Measurements from ENCODE around the gene LONP2.
"Not testable (repeated sequence)": the region's sequence is repeated elsewhere in the genome, so short reads cannot be mapped to it uniquely, and the experiment has no call there.

Gene LONP2

DNA sequence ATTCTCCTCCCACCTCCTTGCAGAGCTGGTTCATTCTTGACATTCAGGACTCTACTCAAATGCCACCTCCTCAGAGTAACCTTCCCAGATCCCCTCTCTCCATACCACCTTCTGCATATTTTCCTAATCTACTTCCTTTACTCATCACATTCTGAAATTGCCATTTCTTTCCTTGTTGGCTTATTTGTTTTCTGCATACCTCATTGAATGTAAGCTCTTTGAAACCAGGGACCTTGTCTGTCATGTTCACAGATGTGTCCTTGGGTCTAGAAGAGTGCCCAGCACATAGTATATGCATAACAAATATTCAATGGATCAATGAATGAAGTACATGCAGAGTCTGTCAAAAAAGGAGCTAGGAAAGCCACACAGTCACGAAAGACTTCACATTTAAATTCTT is 7.8 kb upstream of the LONP2 start:
- no peak for DNase-seq (ENCODE audit: low read depth)

DNA sequence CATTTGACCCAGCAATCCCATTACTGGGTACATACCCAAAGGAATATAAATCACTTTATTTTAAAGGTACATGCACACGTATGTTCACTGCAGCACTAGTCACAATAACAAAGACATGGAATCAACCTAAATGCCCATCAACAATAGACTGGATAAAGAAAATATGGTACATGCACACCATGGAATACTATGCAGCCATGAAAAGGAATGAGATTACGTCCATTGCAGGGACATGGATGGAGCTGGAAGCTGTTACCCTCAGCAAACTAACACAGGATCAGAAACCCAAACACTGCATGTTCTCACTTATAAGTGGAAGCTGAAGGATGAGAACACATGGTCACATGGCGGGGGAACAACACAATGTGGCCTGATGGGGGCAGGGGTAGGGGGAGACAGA is 4.0 kb upstream of the LONP2 start:
- not testable (repeated sequence) for DNase-seq (ENCODE audit: low read depth)

DNA sequence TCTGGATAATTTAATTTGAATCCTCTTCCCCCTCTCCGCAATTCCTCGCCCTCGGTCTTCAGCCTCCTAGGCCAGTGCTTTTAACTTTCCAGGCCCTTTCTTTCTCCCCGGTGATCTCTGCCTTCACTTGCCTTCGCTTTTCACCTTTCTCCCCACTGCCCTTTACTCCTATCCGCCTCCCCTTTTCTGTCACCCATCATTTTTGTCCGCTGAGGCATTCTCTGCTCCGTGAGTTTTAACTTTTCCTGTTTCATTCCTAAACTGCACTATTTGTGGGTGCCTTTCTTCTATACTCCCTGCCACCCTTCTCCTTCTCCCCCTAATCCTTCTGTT is 729 bp downstream of the LONP2 start:
- peak; percentile 6 for DNase-seq (ENCODE audit: low read depth)

- no peak for DNase-seq (ENCODE audit: low read depth)
Measured at GRCh38 chr16:48246066-48246465, 2.0 kb downstream of the LONP2 start.

GRCh38 chr16:48247311-48247710 is 3.2 kb downstream of the LONP2 start, which contains the start of gene ABCC11:
Gene ABCC11 (minus strand): TSS chr16:48247539. CDS start chr16:48231921, 15,618 bp downstream.
- no peak for DNase-seq (ENCODE audit: low read depth)

DNA sequence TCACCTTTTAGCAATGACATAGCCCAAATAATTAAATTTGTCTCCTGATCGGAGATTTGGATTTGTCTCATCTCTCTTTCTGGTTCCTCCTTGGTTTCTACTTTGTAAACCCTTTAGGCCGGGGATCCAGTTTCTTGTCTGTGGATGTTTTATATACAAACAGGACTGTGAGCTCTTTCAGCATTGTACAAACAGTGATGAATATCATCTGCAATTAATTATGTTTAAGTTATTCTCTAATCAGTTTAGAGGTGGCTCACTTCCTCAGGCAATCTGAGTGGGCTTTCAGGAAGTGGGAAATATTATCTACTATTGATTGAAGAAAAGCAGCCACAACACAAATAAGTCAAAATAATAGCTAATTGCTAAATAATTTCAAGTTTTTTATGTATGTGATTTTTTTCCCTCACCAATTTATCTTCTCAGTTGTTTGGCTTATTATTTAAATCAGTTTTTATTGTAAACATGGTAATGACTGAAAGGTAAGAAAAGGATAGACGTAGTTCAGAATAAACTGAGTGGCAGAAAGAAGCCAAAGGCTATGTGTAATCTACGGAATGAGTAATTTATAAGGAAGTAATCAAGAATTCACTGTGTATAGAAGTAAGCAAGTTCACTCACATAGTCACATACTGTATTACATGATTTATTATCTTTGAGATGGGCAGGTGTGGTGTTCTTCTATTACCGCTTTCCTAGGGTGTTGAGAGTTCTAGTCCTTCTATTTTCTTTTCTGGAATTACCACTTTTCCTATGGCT is 6.6 kb downstream of the LONP2 start:
- DNase-seq (ENCODE audit: low read depth), result no peak

- DNase-seq (ENCODE audit: low read depth), result no peak
Measured at GRCh38 chr16:48252013-48252412, 7.9 kb downstream of the LONP2 start.

- DNase-seq (ENCODE audit: low read depth), result no peak
Measured at GRCh38 chr16:48256579-48257177, 12.6 kb downstream of the LONP2 start.

DNA sequence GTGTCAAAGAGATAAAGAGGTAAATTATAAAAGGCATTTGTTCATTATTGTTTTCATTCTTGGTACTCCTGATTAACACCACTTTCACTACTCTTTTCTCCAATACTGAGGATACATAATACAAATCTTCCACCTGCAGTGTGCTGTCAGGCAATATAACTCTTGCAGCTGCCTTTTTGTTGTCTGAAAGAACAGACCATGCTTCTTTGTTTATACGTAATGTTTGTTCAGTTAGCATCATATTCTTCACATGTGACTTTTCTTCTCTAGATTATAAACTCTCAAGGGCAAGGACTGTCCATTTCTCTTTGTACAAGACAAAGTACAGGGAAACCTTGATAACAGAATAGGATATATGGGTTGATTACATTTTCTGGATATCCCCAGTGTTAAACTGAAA is 17.5 kb downstream of the LONP2 start:
- DNase-seq (ENCODE audit: low read depth), result no peak

- no peak for DNase-seq (ENCODE audit: low read depth)
Measured at GRCh38 chr16:48262631-48263030, 18.5 kb downstream of the LONP2 start.

DNA sequence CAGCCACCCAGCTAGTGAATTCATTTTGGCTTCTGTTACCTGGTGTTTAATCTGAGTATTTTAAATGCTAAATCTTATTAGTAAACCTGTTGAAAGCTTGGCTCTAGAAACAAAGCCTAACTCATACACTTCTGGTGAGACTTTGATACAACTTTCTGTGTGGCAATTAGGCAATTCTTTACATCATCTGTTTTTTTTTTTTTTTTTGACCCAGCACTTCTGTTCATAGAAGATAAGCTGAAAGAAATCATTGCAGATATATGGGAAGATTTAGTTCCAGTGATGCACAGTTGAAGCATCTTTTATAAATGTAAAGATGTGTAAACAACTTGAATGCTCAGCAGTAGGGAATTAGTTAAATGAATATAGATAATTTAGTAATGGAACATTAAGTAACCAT is 24.9 kb downstream of the LONP2 start:
- no peak for DNase-seq (ENCODE audit: low read depth)

GRCh38 chr16:48271728-48272127 is 27.6 kb downstream of the LONP2 start:
- no peak for DNase-seq (ENCODE audit: low read depth)

DNA sequence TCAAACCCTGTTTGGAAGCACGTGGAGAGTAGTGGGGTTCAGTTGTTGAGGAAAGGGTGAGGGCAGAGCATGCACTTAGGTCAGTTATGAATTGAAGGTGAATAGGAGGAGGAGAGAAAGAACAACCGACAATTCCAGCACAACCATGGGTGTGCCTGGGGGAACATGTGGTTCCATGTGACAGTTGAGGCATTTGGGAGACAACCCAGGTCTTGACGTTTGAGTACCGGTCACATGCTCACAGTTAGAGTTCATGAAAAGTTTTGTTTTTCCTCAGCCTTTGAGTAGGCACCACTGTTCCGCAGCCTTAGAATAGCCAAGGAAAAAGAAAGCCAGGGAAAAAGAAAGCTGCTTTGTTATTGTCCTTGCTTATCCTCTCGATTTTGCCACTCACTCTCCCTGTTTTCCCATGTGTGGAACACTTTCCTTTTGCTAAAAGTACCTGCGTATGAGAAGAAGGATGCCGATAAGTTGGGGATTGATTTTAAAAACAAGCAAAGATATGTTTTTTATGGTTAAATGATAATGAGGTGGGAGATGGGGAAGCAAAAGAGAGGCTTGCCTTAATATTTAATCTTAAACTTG is 28.8 kb downstream of the LONP2 start:
- DNase-seq (ENCODE audit: low read depth), result no peak

GRCh38 chr16:48274476-48274875 is 30.4 kb downstream of the LONP2 start:
- no peak for DNase-seq (ENCODE audit: low read depth)

DNA sequence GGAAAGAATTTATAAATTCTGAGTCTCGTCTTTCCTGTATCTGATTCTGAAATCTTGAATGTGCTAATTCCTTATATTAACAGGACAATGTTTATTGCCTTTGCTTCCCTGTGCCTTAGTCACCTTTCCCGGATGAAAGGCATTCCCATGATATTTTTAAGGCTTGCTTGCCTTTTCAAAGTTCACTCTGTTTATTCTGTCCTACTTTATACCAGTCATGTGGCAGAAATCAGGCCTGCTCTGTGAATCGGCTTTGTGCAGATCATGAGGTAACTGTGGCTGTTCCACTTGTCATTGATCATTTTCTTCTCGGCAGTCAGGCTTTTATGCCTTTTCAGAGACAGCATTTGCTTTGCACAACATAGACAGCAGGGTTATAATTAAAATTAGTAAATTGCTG is 32.0 kb downstream of the LONP2 start:
- DNase-seq (ENCODE audit: low read depth), result peak; percentile 54

- no peak for DNase-seq (ENCODE audit: low read depth)
Measured at GRCh38 chr16:48277158-48277557, 33.1 kb downstream of the LONP2 start.

GRCh38 chr16:48279199-48279598 is 35.1 kb downstream of the LONP2 start:
- no peak for DNase-seq (ENCODE audit: low read depth)

DNA sequence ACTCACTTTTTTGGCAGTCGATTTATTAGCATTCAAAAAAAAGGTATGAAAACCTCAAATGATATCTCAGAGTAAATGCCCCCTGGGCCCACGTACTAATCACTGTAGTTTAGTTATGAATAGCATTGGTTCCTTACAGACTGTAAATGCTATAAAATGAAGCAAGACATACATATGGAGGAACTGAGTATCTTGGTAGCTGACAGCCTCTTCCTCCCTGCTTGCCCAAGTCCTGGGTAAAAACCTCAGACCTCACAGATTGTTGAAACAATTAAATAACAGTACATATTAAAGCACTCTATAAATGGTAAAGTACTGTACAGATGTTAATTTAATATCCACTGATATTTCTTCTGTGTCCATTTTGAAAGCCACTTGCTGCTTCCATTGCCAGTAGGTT is 36.4 kb downstream of the LONP2 start:
- no peak for DNase-seq (ENCODE audit: low read depth)

DNA sequence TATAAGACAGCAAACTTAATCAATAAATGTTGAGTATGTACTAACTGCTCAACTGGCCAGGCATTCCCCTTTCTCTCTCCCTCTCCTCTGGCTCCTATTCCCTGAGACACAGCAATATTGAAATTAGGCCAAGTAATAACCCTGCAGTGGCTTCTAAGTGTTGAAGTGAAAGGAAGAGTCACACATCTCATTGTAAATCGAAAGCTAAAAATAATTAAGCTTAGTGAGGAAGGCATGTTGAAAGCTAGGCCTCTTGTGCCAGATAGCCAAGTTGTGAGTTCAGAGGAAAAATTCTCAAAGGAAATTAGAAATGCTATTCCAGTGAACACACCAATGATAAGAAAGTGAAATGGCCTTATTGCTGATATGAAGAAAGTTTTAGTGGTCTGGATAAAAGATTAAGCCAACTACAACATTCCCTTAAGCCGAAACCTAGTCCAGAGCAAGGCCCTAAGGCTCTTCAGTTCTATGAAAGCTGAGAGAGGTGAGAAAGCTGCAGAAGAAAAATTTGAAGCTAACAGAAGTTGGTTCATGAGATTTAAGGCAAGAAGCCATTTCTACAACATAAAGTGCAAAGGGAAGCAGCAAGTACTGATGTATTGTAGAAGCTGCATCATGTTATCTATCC is 38.6 kb downstream of the LONP2 start:
- no peak for DNase-seq (ENCODE audit: low read depth)

DNA sequence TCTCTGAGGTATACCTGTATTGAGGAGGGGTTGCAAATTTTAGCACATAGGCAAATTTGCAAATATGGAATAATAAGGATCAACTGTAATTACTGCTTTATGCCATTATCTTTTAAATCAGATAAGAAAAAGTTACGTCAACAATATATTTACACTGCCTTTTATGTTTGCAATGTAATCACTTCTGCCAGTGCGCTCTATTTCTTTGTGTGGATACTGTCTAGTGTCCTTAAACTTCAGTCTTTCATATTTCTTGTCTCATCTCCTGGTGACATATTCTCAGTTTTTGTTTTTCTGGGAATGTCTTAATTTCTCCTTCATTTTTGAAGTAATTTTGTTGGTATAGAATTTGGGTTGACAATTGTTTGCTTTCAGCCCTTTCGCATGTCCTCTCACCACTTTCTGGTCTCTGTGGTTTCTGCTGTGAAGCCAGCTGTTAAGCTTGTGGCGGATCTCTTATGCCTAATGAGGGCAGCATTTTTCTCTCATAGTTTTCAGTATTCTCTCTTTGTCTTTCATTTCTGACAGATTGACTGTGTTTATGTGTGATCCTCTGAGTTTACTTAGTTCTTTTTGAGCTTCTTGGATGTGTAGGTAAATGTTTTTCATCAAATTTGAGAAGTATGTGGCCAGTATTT is 40.8 kb downstream of the LONP2 start:
- DNase-seq (ENCODE audit: low read depth), result no peak

DNA sequence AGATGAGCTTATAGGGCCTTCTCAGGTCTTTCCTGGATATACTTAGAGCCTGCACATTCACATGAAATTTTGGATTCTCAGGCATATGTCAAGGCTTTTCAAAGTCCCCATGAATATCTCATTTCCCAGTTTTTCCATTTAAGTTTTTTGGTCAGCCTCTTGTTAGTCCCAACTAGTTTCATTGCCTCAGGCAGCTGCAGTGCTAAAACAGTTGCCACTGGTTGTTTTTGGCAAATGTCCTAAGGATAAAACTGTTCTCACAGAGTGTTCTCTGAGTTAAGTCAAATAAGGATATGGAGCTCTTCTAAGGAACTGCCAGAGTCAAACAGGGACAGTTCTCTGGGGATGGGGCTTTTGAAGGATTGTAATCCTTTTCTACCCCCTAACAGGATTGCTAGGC is 43.1 kb downstream of the LONP2 start:
- peak; percentile 27 for DNase-seq (ENCODE audit: low read depth)

- DNase-seq (ENCODE audit: low read depth), result peak; percentile 39
Measured at GRCh38 chr16:48291303-48291702, 47.2 kb downstream of the LONP2 start.

DNA sequence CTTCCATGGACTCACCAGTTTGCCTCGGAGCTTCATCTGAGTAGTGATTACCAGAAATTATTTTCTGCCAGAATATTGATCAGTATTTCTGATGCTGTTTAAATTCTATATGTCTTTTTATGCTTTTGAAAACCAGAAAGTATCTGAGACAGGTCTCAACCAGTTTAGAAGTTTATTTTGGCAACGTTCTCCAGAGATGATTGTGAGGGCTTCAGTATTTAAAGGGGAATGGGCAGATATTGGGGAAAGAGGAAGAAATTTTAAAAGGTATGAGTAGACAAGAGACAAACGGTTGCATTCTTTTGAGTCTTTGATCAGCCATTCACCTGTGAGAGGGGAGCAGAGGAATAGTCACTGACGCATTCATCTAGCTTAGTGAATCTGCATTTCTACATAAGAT is 47.7 kb downstream of the LONP2 start:
- no peak for DNase-seq (ENCODE audit: low read depth)
